T-cell (primary cell): ENCODE data around the gene SPTLC1. TPM values are rescaled to one million over a fixed set of nuclear protein-coding genes. Genes with fewer than 3 reads are reported as not detected.
A peak's percentile ranks its signal among the peaks of the same experiment; 100 is the strongest.
"Not testable (repeated sequence)": the region's sequence is repeated elsewhere in the genome, so short reads cannot be mapped to it uniquely, and the experiment has no call there.

Experiments used
- ATAC-seq, 4 experiments: fragments of 200-7000 bp in 3 of 4; fragments of 150-1000 bp in 1 of 4; cut with Tn5 transposase; replicated peaks in 1 of 4; 1 replicate in 3 of 4; 2 replicates in 1 of 4; pipeline ENCODE4 v1.10.0; 2021; ENCODE audit warnings: moderate library complexity in 3 of 4, mild to moderate bottlenecking in 2 of 4, moderate number of reproducible peaks in 1 of 4
- CTCF ChIA-PET, 2 donors: fragments of 300-600 bp; sonication (Branson Sonifier 250); formaldehyde crosslinking; loops; one replicate each; lab custom pipeline; 2022; ENCODE audit warnings: antibody characterized with exemption in 2 of 2; lab: Charles Lee
- POLR2A ChIA-PET, 2 donors: fragments of 300-600 bp; sonication (Branson Sonifier 250); formaldehyde crosslinking; loops; one replicate each; lab custom pipeline; 2022; ENCODE audit warnings: antibody characterized with exemption in 2 of 2; lab: Charles Lee
- DNase-seq, 35 experiments: peaks; one replicate each; pipeline versions ENCODE4 v3.0.0 to v3.0.0-alpha.2; 2013 to 2023
- H3K27ac ChIP-seq: one replicate; pipeline ENCODE4 v1.5.1; 2013; ENCODE audit warnings: low read length
- H3K27me3 ChIP-seq, 2 experiments: replicated peaks in 1 of 2; 1 replicate in 1 of 2; 2 replicates in 1 of 2; pipeline versions ENCODE4 v1.6.1 to v1.7.0; 2013; ENCODE audit warnings: low read length in 1 of 2, mixed read lengths in 1 of 2; ENCODE audit not compliant: control insufficient read depth in 2 of 2, insufficient read depth in 2 of 2; ENCODE audit errors: extremely low read depth in 1 of 2
- H3K36me3 ChIP-seq, 2 donors: 1 replicate in 1 of 2; 2 replicates in 1 of 2; pipeline versions ENCODE4 v1.6.1 to v1.7.0; 2013; ENCODE audit warnings: low read length in 1 of 2; ENCODE audit not compliant: control insufficient read depth in 2 of 2, insufficient read depth in 1 of 2; ENCODE audit errors: extremely low read depth in 1 of 2
- H3K4me1 ChIP-seq, 2 experiments: 1 replicate in 1 of 2; 2 replicates in 1 of 2; pipeline versions ENCODE4 v1.6.1 to v1.7.0; 2013; ENCODE audit warnings: low read length in 2 of 2, mixed read lengths in 1 of 2; ENCODE audit not compliant: insufficient read depth in 2 of 2, control insufficient read depth in 1 of 2; ENCODE audit errors: extremely low read depth in 1 of 2
- H3K4me3 ChIP-seq, 2 donors: 1 replicate in 1 of 2; 2 replicates in 1 of 2; pipeline versions ENCODE4 v1.5.1 to v1.7.0; 2013; ENCODE audit warnings: mild to moderate bottlenecking in 2 of 2, low read length in 1 of 2, moderate library complexity in 1 of 2; ENCODE audit not compliant: control insufficient read depth in 1 of 2; ENCODE audit errors: extremely low read depth in 1 of 2
- H3K9me3 ChIP-seq: 2 replicates; pipeline ENCODE4 v1.7.0; 2013
- H3K27ac Mint-ChIP-seq, 2 donors: one replicate each; pipeline ENCODE4 v1.8.0; 2020 to 2021; ENCODE audit warnings: mild to moderate bottlenecking in 2 of 2, mixed read lengths in 2 of 2
- H3K27me3 Mint-ChIP-seq, 2 donors: one replicate each; pipeline ENCODE4 v1.8.0; 2021 to 2022; ENCODE audit warnings: mixed read lengths in 2 of 2
- H3K36me3 Mint-ChIP-seq: one replicate; pipeline ENCODE4 v1.8.0; 2021; ENCODE audit warnings: mixed read lengths
- H3K4me1 Mint-ChIP-seq, 3 donors: one replicate each; pipeline ENCODE4 v1.8.0; 2020 to 2022; ENCODE audit warnings: mixed read lengths in 3 of 3, mild to moderate bottlenecking in 1 of 3
- H3K4me3 Mint-ChIP-seq, 3 donors: one replicate each; pipeline ENCODE4 v1.8.0; 2020 to 2022; ENCODE audit warnings: mild to moderate bottlenecking in 3 of 3, mixed read lengths in 3 of 3, moderate library complexity in 3 of 3
- H3K9me3 Mint-ChIP-seq, 3 donors: one replicate each; pipeline ENCODE4 v1.8.0; 2020 to 2022; ENCODE audit warnings: mixed read lengths in 3 of 3
- WGBS: methylation state at CpG from one replicate; pipeline ENCODE4 v1.1.5; 2013; ENCODE audit warnings: missing lambda C conversion rate; ENCODE audit not compliant: insufficient coverage; 5-methylcytosine and 5-hydroxymethylcytosine counted together
- total RNA-seq, 35 experiments: library from RNA in 6 of 35; stranded (reverse) in 6 of 35; fragments of 120-200 nt in 1 of 35; gene quantifications; one replicate each; pipeline versions ENCODE4 v1.2.1 to v1.2.4 and lab custom pipeline; 2013 to 2026

The SPTLC1 gene
- total RNA-seq, 5 donors from 2014 or later (not counting 1 experiment from before 2014, with no cell fraction given): 40.5 to 51.1 (median 46.1) TPM

DNA sequence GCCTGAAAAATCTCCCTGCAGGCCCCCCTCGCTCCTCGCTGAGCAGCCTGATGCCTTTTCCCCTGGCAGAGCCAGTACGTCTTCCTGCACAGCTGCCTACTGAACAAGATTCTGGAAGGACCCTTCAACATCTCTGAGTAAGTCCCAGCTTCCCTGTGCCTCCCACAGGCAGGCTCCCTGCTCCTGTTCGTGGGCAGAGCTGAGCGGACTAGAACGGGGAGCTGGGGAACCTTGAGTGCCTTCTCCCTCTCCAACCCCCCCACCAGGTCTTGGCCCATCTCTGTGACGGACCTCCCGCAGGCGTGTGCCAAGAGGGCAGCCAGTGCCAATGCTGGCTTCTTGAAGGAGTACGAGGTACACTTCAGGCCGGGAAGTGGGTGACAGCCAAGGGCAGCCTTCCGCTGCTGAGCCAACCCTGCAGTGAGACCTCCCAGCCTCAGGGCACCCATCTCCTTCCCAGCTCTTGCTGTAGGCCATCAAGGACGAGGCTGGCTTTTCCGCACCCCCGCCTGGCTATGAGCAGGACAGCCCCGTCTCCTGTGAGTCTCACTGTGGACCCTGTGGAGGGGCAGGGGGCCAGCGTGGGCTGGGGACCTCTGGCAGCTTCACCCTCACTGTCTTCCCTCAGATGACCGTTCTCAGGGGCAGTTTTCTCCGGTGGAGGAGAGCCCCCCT lies 21.1 kb upstream of the SPTLC1 start:
- H3K36me3 ChIP-seq: no peaks in the 10 kb centered on the region
- DNase-seq (no peak), ATAC-seq (no peak)
- no peak overlapping the region for H3K27ac ChIP-seq
- Mint-ChIP-seq H3K36me3 (peaks cover 2% of the 10 kb centered on the region), H3K4me1 (peaks cover 15 to 31% (median 26%) of the 10 kb centered on the region in 3 donors), H3K4me3 (no peak overlapping the region), H3K9me3 (peaks cover 1 to 2% (median 2%) of the 10 kb centered on the region in 3 donors), H3K27me3 (peaks cover 30 to 43% of the 10 kb centered on the region in 2 donors), H3K27ac (no peak overlapping the region)
- peaks cover 0 to 58% of the 10 kb centered on the region in 2 experiments for H3K27me3 ChIP-seq
- ChIA-PET POLR2A (no interaction called here), CTCF (interaction anchor here in 1 of 2 donors (0.6 kb wide), 2 partner anchors 11 to 12 kb away, joined by 4 to 5 read pairs; no protein-coding TSS in a partner anchor)
- H3K4me3 ChIP-seq: no peak overlapping the region
- peaks cover 0 to 38% of the 10 kb centered on the region in 2 experiments for H3K4me1 ChIP-seq
- WGBS: 84% methylated on average over 19 of the region's 19 CpGs
- no peaks in the 10 kb centered on the region for H3K9me3 ChIP-seq

DNA sequence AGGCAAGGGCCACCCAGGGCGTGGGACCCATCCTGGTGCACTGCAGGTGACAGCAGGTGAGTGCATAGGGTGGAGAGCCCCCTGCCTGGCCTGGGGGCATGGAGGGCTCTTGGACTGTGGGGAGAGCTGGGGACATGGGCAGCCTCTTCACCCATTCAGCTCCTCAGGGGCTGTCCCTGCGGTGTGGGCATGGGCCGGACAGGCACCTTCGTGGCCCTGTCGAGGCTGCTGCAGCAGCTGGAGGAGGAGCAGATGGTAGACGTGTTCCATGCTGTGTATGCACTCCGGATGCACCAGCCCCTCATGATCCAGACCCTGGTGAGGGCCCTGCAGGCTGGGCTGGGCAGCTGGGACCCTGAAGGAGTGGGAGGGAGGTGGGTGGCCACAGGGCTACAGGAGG lies 20.4 kb upstream of the SPTLC1 start:
- ChIA-PET POLR2A (no interaction called here), CTCF (interaction anchor here in 1 of 2 donors (0.6 kb wide), 1 partner anchor 10 kb away, joined by 4 read pairs; no protein-coding TSS in a partner anchor)
- ATAC-seq (no peak), DNase-seq (no peak)
- peaks cover 4% of the 10 kb centered on the region for H3K36me3 Mint-ChIP-seq
- 77% methylated on average over 6 of the region's 7 CpGs for WGBS
- Histone ChIP-seq H3K27me3 (peaks cover 0 to 52% of the 10 kb centered on the region in 2 experiments), H3K27ac (no peak overlapping the region), H3K4me3 (no peak overlapping the region), H3K36me3 (no peaks in the 10 kb centered on the region), H3K9me3 (no peaks in the 10 kb centered on the region), H3K4me1 (peaks cover 0 to 32% of the 10 kb centered on the region in 2 experiments)
- H3K4me3 Mint-ChIP-seq: no peak overlapping the region
- peaks cover 29 to 43% of the 10 kb centered on the region in 2 donors for H3K27me3 Mint-ChIP-seq
- peaks cover 4 to 8% (median 7%) of the 10 kb centered on the region in 3 donors for H3K9me3 Mint-ChIP-seq
- H3K27ac Mint-ChIP-seq: no peak overlapping the region
- H3K4me1 Mint-ChIP-seq: peaks cover 10 to 24% (median 21%) of the 10 kb centered on the region in 3 donors

DNA sequence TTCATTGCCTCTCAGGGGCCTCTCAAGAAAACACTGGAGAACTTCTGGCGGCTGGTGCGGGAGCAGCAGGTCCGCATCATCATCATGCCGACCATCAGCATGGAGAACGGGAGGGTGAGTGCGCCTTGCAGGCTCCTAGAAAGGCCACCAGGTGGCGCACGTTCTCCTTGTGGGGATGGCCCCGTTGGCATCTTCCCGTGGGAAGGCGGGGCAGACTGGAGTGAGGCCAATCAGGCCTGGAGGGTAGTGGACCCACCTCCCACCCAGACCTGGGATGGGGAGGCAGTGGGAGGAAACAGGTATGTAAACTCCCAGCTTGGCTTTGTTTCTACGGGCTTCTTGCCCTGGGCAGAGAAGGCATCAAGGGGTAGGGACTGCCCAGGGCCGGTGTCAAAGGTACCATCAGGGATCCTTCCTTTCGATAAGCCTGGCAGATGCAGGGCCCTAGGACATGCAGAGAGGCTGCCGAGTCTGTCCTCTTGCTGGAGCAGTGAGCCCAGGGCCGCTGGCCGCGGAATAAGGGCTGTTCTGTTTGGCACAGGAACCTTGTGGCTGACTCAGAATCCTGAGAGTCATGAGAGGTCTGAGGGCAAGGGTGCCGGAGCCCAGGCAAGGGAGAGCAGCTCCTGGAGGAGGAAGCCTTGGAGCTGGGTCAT lies 18.9 kb upstream of the SPTLC1 start:
- no peak overlapping the region for H3K4me3 ChIP-seq
- Mint-ChIP-seq H3K4me3 (peak overlapping the region in 2 of 3 donors; percentile 43 to 50), H3K36me3 (peaks cover 4% of the 10 kb centered on the region), H3K27me3 (peaks cover 23 to 35% of the 10 kb centered on the region in 2 donors), H3K27ac (peak overlapping the region in 1 of 2 donors; percentile 49), H3K4me1 (peaks cover 6 to 16% (median 14%) of the 10 kb centered on the region in 3 donors), H3K9me3 (peaks cover 4 to 8% (median 7%) of the 10 kb centered on the region in 3 donors)
- DNase-seq (peak; percentile 35 to 83 (median 64)), ATAC-seq (peak; percentile 70 to 80 (median 74))
- CTCF ChIA-PET: interaction anchor here in 1 of 2 donors (0.6 to 1.0 kb wide), 2 partner anchors 17 to 20 kb away, joined by 3 to 5 read pairs; no protein-coding TSS in a partner anchor
- WGBS: 36% methylated on average over 13 of the region's 19 CpGs
- peaks cover 0 to 26% of the 10 kb centered on the region in 2 experiments for H3K4me1 ChIP-seq
- H3K27ac ChIP-seq: no peak overlapping the region
- no peaks in the 10 kb centered on the region for H3K9me3 ChIP-seq
- H3K27me3 ChIP-seq: peaks cover 0 to 44% of the 10 kb centered on the region in 2 experiments
- no peaks in the 10 kb centered on the region for H3K36me3 ChIP-seq
- POLR2A ChIA-PET: no interaction called here

DNA sequence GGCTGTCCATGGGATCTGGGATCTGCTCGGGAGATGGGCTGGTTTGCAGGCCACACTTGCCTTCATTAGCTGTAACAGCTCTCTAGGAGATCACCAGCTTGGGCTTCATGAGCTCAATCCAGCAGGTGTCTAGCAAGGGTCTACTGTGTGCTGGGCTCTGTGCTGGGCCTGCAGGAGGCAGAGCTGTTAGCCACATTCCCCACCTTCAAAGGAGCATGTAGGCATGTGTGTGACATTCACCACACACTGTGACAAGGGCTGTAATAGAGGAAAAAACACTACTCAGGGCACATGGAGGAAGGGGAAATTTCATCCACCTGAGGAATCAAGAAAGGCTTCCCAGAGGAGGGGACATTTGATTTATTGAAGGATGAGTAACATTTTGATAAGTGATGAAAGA lies 17.7 kb upstream of the SPTLC1 start:
- WGBS: 86% methylated on average over 1 of the region's 1 CpG
- Histone ChIP-seq H3K27me3 (peaks cover 0 to 38% of the 10 kb centered on the region in 2 experiments), H3K4me1 (peaks cover 0 to 22% of the 10 kb centered on the region in 2 experiments)
- H3K4me3 ChIP-seq, H3K9me3 ChIP-seq, POLR2A ChIA-PET, H3K27ac ChIP-seq, H3K9me3 Mint-ChIP-seq, H3K36me3 Mint-ChIP-seq, H3K36me3 ChIP-seq: not testable (repeated sequence)
- H3K27ac Mint-ChIP-seq: peak overlapping the region in 1 of 2 donors; percentile 82
- peak overlapping the region in 2 of 3 donors; percentile 2 to 50 for H3K4me3 Mint-ChIP-seq
- H3K27me3 Mint-ChIP-seq: peaks cover 23 to 35% of the 10 kb centered on the region in 2 donors
- CTCF ChIA-PET: interaction anchor here in 1 of 2 donors (0.6 kb wide), 1 partner anchor 1351 kb away, joined by 5 read pairs; no protein-coding TSS in a partner anchor
- peaks cover 6 to 16% (median 14%) of the 10 kb centered on the region in 3 donors for H3K4me1 Mint-ChIP-seq
- DNase-seq (peak in 1 of 35 experiments; percentile 32), ATAC-seq (peak in 1 of 4 experiments; percentile 36)

DNA sequence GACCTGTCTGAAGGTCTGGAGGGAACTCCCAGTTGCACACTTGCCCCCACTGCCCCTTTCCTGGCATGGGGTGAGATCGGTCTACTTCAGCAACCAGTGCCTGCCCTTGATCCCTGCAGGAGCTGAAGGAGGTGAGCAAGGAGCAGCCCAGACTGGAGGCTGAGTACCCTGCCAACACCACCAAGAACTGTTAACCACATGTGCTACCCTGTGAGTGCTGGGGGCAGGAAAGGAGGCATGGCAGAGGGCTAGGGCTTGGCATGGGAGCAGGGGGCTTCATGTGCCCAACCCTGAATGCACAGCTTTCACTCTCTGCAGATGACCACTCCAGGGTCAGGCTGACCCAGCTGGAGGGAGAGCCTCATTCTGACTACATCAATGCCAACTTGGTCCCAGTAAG lies 17.3 kb upstream of the SPTLC1 start:
- Mint-ChIP-seq H3K9me3 (peaks cover 4 to 8% (median 7%) of the 10 kb centered on the region in 3 donors), H3K4me1 (peaks cover 6 to 16% (median 14%) of the 10 kb centered on the region in 3 donors), H3K27me3 (peaks cover 23 to 35% of the 10 kb centered on the region in 2 donors), H3K27ac (peak overlapping the region in 1 of 2 donors; percentile 32), H3K36me3 (peaks cover 4% of the 10 kb centered on the region), H3K4me3 (no peak overlapping the region)
- ChIA-PET POLR2A (no interaction called here), CTCF (no interaction called here)
- H3K4me3 ChIP-seq: no peak overlapping the region
- no peak overlapping the region for H3K27ac ChIP-seq
- no peaks in the 10 kb centered on the region for H3K36me3 ChIP-seq
- no CpG with 5 or more reads among the region's 1 CpG for WGBS
- DNase-seq: no peak
- H3K27me3 ChIP-seq: peaks cover 0 to 33% of the 10 kb centered on the region in 2 experiments
- ATAC-seq: no peak
- peaks cover 0 to 18% of the 10 kb centered on the region in 2 experiments for H3K4me1 ChIP-seq
- H3K9me3 ChIP-seq: no peaks in the 10 kb centered on the region

DNA sequence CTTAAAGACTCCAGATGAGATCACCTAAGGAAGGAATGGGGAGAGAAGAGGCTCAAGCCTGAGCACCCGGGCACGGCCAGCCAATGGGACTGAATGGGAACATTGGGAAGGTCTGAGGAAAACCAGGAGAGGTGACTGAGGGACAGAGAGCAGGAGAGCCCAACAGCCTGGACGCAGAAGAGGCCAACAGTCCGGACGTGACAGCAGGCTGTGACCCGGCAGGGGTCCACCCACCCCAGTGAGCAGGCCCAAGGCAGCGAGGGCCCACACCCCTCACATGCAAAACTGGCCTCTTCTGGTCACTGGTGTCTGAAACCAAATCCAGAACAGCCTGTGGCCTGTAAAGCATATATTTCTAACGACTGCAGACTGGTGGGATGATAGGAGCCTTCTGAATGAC lies 7.6 kb upstream of the SPTLC1 start:
- Histone ChIP-seq H3K36me3 (no peaks in the 10 kb centered on the region), H3K27me3 (peaks cover 2 to 7% of the 10 kb centered on the region in 2 experiments), H3K9me3 (no peaks in the 10 kb centered on the region), H3K4me3 (no peak overlapping the region), H3K27ac (no peak overlapping the region), H3K4me1 (no peaks in the 10 kb centered on the region)
- Mint-ChIP-seq H3K9me3 (no peaks in the 10 kb centered on the region), H3K27ac (no peak overlapping the region), H3K4me1 (no peaks in the 10 kb centered on the region), H3K4me3 (no peak overlapping the region), H3K36me3 (no peaks in the 10 kb centered on the region), H3K27me3 (peaks cover 0 to 8% of the 10 kb centered on the region in 2 donors)
- CTCF ChIA-PET: no interaction called here
- no peak for DNase-seq
- POLR2A ChIA-PET: no interaction called here
- 55% methylated on average over 7 of the region's 8 CpGs for WGBS
- no peak for ATAC-seq
